ENCODE measurements around the gene ATL2. TPM values are rescaled to one million over a fixed set of nuclear protein-coding genes. Genes with fewer than 3 reads are reported as not detected.

The ATL2 gene
- total and polyA plus RNA-seq, 2 donors (not counting 1 experiment from before 2014, with no cell fraction given), result 26.5 to 70.7 TPM

GRCh38 chr2:38263293-38263692, 113.8 kb downstream of the ATL2 start:
- H3K27me3 ChIP-seq (ENCODE audit: control insufficient read depth, insufficient read depth, low read length), result no peaks in the 10 kb centered on the region

GRCh38 chr2:38262069-38262871, 114.8 kb downstream of the ATL2 start:
- DNase-seq (ENCODE audit: low read depth in 2 of 2), result no peak
- H4K20me1 ChIP-seq (ENCODE audit: control insufficient read depth, extremely low read depth, insufficient read depth, low read length), result no peaks in the 10 kb centered on the region
- H2AFZ ChIP-seq (ENCODE audit: low read length), result no peak overlapping the region
- no peak for TF ChIP-seq EZH2 (IDR thresholded peaks at IDR 0.05; ENCODE audit: low read length, missing control alignments)
- TF ChIP-seq, protein P1, sequence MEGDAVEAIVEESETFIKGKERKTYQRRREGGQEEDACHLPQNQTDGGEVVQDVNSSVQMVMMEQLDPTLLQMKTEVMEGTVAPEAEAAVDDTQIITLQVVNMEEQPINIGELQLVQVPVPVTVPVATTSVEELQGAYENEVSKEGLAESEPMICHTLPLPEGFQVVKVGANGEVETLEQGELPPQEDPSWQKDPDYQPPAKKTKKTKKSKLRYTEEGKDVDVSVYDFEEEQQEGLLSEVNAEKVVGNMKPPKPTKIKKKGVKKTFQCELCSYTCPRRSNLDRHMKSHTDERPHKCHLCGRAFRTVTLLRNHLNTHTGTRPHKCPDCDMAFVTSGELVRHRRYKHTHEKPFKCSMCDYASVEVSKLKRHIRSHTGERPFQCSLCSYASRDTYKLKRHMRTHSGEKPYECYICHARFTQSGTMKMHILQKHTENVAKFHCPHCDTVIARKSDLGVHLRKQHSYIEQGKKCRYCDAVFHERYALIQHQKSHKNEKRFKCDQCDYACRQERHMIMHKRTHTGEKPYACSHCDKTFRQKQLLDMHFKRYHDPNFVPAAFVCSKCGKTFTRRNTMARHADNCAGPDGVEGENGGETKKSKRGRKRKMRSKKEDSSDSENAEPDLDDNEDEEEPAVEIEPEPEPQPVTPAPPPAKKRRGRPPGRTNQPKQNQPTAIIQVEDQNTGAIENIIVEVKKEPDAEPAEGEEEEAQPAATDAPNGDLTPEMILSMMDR (conservative IDR thresholded peaks at IDR 0.05 in 1 of 2, IDR thresholded peaks at IDR 0.05 in 1 of 2; ENCODE audit: low read depth in 1 of 2, low read length in 2 of 2), result no peak
- no peak overlapping the region for H3K27ac ChIP-seq (ENCODE audit: insufficient read depth, low read length)
- H3K36me3 ChIP-seq (ENCODE audit: control insufficient read depth, insufficient read depth, low read length), result no peaks in the 10 kb centered on the region
- H3K4me3 ChIP-seq (replicated peaks in 1 of 4; ENCODE audit: control extremely low read depth in 1 of 4, insufficient read depth in 1 of 4, low read depth in 3 of 4, low read length in 4 of 4), result no peak overlapping the region
- no peaks in the 10 kb centered on the region for H3K4me1 ChIP-seq (ENCODE audit: control insufficient read depth, extremely low read depth, insufficient read depth, low read length)
- no peaks in the 10 kb centered on the region for H3K9me3 ChIP-seq (ENCODE audit: control insufficient read depth, insufficient read depth, low read depth, low read length)
- H3K9ac ChIP-seq (ENCODE audit: insufficient read depth, low read length), result no peak overlapping the region
- no peaks in the 10 kb centered on the region for H3K79me2 ChIP-seq (ENCODE audit: control insufficient read depth, insufficient read depth, low read length)
- no peaks in the 10 kb centered on the region for H3K27me3 ChIP-seq (ENCODE audit: control insufficient read depth, insufficient read depth, low read length)
- no peak overlapping the region for H3K4me2 ChIP-seq (ENCODE audit: extremely low read depth, insufficient read depth, low read length)

More at GRCh38 chr2:38263293-38263692, 113.8 kb downstream of the ATL2 start:
- Histone ChIP-seq H4K20me1 (ENCODE audit: control insufficient read depth, extremely low read depth, insufficient read depth, low read length) (no peaks in the 10 kb centered on the region), H3K4me2 (ENCODE audit: extremely low read depth, insufficient read depth, low read length) (no peak overlapping the region), H3K79me2 (ENCODE audit: control insufficient read depth, insufficient read depth, low read length) (no peaks in the 10 kb centered on the region), H3K9me3 (ENCODE audit: control insufficient read depth, insufficient read depth, low read depth, low read length) (no peaks in the 10 kb centered on the region), H3K27ac (ENCODE audit: insufficient read depth, low read length) (no peak overlapping the region), H2AFZ (ENCODE audit: low read length) (no peak overlapping the region), H3K9ac (ENCODE audit: insufficient read depth, low read length) (no peak overlapping the region), H3K4me1 (ENCODE audit: control insufficient read depth, extremely low read depth, insufficient read depth, low read length) (no peaks in the 10 kb centered on the region), H3K36me3 (ENCODE audit: control insufficient read depth, insufficient read depth, low read length) (no peaks in the 10 kb centered on the region), H3K4me3 (replicated peaks in 1 of 4; ENCODE audit: control extremely low read depth in 1 of 4, insufficient read depth in 1 of 4, low read depth in 3 of 4, low read length in 4 of 4) (no peak overlapping the region)
- DNase-seq (ENCODE audit: low read depth in 2 of 2), result no peak
- TF ChIP-seq, protein P1 (conservative IDR thresholded peaks at IDR 0.05 in 1 of 2, IDR thresholded peaks at IDR 0.05 in 1 of 2; ENCODE audit: low read depth in 1 of 2, low read length in 2 of 2), result no peak
- TF ChIP-seq EZH2 (IDR thresholded peaks at IDR 0.05; ENCODE audit: low read length, missing control alignments), result no peak

GRCh38 chr2:38261569-38262068, 115.5 kb downstream of the ATL2 start:
- Histone ChIP-seq H3K36me3 (ENCODE audit: control insufficient read depth, insufficient read depth, low read length) (no peaks in the 10 kb centered on the region), H3K4me3 (replicated peaks in 1 of 4; ENCODE audit: control extremely low read depth in 1 of 4, insufficient read depth in 1 of 4, low read depth in 3 of 4, low read length in 4 of 4) (no peak overlapping the region), H3K27ac (ENCODE audit: insufficient read depth, low read length) (no peak overlapping the region), H2AFZ (ENCODE audit: low read length) (no peak overlapping the region), H3K9ac (ENCODE audit: insufficient read depth, low read length) (no peak overlapping the region), H3K79me2 (ENCODE audit: control insufficient read depth, insufficient read depth, low read length) (no peaks in the 10 kb centered on the region), H4K20me1 (ENCODE audit: control insufficient read depth, extremely low read depth, insufficient read depth, low read length) (no peaks in the 10 kb centered on the region), H3K27me3 (ENCODE audit: control insufficient read depth, insufficient read depth, low read length) (no peaks in the 10 kb centered on the region), H3K4me1 (ENCODE audit: control insufficient read depth, extremely low read depth, insufficient read depth, low read length) (no peaks in the 10 kb centered on the region), H3K9me3 (ENCODE audit: control insufficient read depth, insufficient read depth, low read depth, low read length) (no peaks in the 10 kb centered on the region), H3K4me2 (ENCODE audit: extremely low read depth, insufficient read depth, low read length) (no peak overlapping the region)
- no peak for DNase-seq (ENCODE audit: low read depth in 2 of 2)
- no peak for TF ChIP-seq EZH2 (IDR thresholded peaks at IDR 0.05; ENCODE audit: low read length, missing control alignments)
- TF ChIP-seq, protein P1 (conservative IDR thresholded peaks at IDR 0.05 in 1 of 2, IDR thresholded peaks at IDR 0.05 in 1 of 2; ENCODE audit: low read depth in 1 of 2, low read length in 2 of 2), result no peak

Data from fibroblast of lung (primary cell).